KG1 (cell line): Measurements from ENCODE around the gene RIOK1.
"Not testable (repeated sequence)": the region's sequence is repeated elsewhere in the genome, so short reads cannot be mapped to it uniquely, and the experiment has no call there.

ENCODE experiments used
- DNase-seq: peaks from one replicate; lab custom pipeline; 2025; lab: John Stamatoyannopoulos, UW

Gene RIOK1

GRCh38 chr6:7441048-7441775, 51.6 kb downstream of the RIOK1 start:
- DNase-seq: no peak

GRCh38 chr6:7442467-7442866, 52.9 kb downstream of the RIOK1 start:
- DNase-seq: no peak

- DNase-seq: no peak
Measured at GRCh38 chr6:7445101-7445500, 55.5 kb downstream of the RIOK1 start.

- DNase-seq: no peak
Measured at GRCh38 chr6:7445885-7446461, 56.4 kb downstream of the RIOK1 start.

- no peak for DNase-seq
Measured at GRCh38 chr6:7446619-7447325, 57.2 kb downstream of the RIOK1 start.

- DNase-seq: no peak
Measured at GRCh38 chr6:7448232-7448631, 58.6 kb downstream of the RIOK1 start.

GRCh38 chr6:7449018-7449417, 59.4 kb downstream of the RIOK1 start:
- DNase-seq: no peak

GRCh38 chr6:7451326-7451725, 61.7 kb downstream of the RIOK1 start:
- no peak for DNase-seq

- no peak for DNase-seq
Measured at GRCh38 chr6:7452898-7453297, 63.3 kb downstream of the RIOK1 start.

GRCh38 chr6:7454696-7455358, 65.2 kb downstream of the RIOK1 start:
- no peak for DNase-seq

GRCh38 chr6:7456302-7456701, 66.7 kb downstream of the RIOK1 start:
- DNase-seq: not testable (repeated sequence)

GRCh38 chr6:7461416-7461815, 71.8 kb downstream of the RIOK1 start:
- DNase-seq: no peak

GRCh38 chr6:7463785-7464184, 74.2 kb downstream of the RIOK1 start:
- no peak for DNase-seq

- no peak for DNase-seq
Measured at GRCh38 chr6:7467007-7467897, 77.6 kb downstream of the RIOK1 start.
